Measurements from ENCODE around the gene MIGA2.
A peak's percentile ranks its signal among the peaks of the same experiment; 100 is the strongest.

Gene MIGA2

GRCh38 chr9:129037767-129038098 is 1.3 kb downstream of the MIGA2 start:
- no peak for DNase-seq
- ATAC-seq = no peak

- ATAC-seq = no peak
- no peak for DNase-seq
These were observed 1.9 kb downstream of the MIGA2 start for GRCh38 chr9:129038109-129038852.

DNA sequence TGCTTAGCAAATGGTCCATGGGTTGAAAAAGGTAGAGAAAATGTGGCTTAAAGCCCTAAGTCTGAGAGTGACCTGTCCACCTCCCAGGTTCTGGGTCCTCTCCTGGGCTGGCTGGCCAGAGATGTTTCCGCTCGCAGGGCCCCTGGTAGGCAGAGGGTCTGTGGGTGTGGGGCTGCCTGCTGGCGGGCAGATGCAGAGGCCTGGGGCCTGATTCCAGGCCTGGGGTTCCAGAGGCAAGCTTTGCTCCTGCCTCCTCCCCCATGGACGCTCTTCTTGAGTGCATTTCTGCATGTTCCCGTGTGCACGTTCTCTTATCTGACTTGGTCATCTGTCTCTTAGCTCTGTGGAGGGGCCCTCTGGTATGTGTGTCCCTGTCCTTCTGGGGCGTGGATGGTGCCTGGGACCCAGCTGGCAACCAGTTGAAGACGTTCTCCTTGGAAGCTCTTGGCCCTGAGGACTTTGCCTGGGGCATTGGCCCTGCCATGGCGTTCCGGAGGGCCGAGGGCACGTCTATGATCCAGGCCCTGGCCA is 3.8 kb downstream of the MIGA2 start:
- DNase-seq (no peak), ATAC-seq (no peak)

- ATAC-seq (no peak), DNase-seq (no peak)
These were observed 5.6 kb downstream of the MIGA2 start for GRCh38 chr9:129042016-129042415.

DNA sequence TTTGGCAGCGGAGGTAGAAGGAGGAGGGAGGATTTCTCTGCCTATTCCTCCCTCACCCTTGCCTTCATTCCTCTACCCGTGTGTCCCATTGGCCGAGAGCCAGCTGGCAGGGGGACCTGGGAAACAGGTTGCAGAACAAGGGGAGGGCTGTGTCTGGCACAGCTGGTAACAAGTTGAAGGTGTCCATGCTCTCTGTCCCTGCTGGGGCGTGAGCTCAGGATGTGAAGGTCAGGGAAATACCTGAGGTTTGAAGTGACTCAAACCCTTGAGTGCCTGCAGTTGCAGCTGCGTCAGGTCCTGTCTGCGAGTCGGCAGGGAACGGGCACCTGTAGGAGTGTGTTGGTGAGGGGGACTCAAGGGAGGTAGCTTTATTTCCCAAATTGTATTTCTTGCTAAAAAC is 16.2 kb downstream of the MIGA2 start:
- ATAC-seq (no peak), DNase-seq (no peak)

GRCh38 chr9:129053020-129053419 is 16.6 kb downstream of the MIGA2 start:
- no peak for DNase-seq
- no peak for ATAC-seq

DNA sequence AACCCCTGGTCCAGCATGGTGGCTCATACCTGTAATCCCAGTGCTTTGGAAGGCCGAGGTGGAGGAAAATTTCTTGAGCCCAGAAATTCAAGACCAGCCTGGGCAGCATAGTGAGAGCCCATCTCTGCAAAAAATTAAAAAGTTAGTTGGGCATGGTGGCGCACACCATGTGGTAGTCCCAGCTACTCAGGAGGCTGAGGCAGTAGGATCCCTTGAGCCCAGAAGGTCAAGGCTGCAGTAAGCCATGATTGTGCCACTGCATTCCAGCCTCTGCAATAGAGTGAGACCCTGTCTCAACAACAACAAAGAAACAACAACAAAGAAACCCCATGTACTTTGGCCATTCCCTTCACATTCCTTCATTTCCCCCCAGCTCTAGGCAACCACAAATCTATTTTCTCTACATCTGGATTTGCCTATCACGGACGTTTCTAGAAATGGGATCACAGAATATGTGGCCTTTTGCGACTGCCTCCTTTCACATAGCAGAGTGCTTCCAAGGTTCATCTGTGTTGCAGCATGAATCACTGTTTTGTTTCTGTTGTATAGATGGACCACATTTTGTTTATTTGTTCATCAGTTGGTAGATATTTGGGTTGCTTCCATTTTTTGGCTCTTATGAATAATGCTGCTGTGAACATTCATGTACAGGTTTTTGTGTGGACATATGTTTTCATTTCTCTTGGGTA is 17.9 kb downstream of the MIGA2 start:
- ATAC-seq (no peak), DNase-seq (no peak)

- no peak for DNase-seq
- peak; percentile 35 for ATAC-seq
These were observed 22.8 kb downstream of the MIGA2 start for GRCh38 chr9:129058965-129059795.

- DNase-seq (no peak), ATAC-seq (no peak)
These were observed 23.7 kb downstream of the MIGA2 start for GRCh38 chr9:129059796-129060785.

- no peak for ATAC-seq
- no peak for DNase-seq
These were observed 24.6 kb downstream of the MIGA2 start for GRCh38 chr9:129060991-129061390.

- no peak for ATAC-seq
These were observed 26.6 kb downstream of the MIGA2 start for GRCh38 chr9:129063061-129063460.

GRCh38 chr9:129064499-129064908 is 28.1 kb downstream of the MIGA2 start:
- no peak for DNase-seq

More at GRCh38 chr9:129063061-129063460, 26.6 kb downstream of the MIGA2 start:
- no peak for DNase-seq

DNA sequence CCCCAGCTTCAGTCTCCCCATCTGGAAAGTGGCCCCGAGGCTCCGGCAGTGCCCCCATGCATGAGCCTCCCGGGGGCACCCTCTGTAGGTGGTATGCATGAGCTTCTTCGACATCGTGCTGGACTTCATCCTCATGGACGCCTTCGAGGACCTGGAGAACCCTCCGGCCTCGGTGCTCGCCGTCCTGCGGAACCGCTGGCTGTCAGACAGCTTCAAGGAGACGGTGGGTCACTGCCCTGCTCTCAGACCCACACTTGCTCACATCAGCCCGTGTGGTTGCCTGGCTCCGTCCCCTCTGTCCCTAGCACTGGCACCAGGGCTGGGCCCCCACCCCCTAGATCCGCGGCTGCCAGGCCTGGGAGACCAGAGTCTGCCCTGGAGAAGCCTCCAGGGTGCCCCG is 31.7 kb downstream of the MIGA2 start:
- no peak for ATAC-seq
- DNase-seq = no peak

More at GRCh38 chr9:129064499-129064908, 28.1 kb downstream of the MIGA2 start:
- ATAC-seq = no peak

DNA sequence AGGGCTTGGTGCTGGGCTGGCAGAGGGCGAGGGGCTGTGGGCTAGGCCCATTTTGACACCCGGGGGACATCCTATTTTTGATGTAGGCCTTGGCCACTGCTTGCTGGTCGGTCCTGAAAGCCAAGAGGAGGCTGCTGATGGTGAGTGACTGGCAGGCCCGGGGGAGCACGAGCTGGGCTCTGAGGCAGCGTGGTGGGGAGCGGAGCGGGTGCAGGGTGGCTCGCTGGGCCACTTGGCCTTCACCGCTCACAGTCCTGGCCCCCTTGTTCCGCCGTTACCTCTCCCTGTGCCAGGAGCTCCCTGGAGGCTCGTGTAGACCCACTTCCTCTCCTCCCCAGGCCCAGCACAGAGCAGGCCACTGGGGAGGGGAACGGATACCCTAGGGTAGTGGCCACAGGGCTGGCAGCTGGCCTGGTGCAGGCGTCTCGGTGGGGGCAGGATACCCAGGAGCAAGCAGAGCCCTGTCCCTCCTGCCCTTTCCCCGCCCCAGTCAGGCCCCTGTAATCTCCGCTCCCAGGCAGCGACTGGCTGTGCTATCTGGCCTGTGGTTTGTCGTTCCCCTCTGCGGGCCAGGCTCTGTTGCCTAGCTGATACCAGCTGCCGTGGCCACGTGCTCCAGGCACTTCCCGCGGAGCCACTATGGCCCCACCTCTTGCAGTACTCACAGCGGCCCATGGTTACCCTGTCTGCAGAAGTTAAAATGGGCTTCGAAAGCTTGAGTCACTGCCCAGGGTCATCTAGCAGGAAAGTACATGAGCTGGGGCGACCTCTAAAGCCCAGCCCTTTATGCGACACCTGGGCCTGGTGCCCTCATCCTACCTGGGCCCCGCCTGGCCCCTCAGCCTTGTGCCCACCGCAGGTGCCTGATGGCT is 32.8 kb downstream of the MIGA2 start:
- peak; percentile 71 for DNase-seq
- ATAC-seq = peak; percentile 89

DNA sequence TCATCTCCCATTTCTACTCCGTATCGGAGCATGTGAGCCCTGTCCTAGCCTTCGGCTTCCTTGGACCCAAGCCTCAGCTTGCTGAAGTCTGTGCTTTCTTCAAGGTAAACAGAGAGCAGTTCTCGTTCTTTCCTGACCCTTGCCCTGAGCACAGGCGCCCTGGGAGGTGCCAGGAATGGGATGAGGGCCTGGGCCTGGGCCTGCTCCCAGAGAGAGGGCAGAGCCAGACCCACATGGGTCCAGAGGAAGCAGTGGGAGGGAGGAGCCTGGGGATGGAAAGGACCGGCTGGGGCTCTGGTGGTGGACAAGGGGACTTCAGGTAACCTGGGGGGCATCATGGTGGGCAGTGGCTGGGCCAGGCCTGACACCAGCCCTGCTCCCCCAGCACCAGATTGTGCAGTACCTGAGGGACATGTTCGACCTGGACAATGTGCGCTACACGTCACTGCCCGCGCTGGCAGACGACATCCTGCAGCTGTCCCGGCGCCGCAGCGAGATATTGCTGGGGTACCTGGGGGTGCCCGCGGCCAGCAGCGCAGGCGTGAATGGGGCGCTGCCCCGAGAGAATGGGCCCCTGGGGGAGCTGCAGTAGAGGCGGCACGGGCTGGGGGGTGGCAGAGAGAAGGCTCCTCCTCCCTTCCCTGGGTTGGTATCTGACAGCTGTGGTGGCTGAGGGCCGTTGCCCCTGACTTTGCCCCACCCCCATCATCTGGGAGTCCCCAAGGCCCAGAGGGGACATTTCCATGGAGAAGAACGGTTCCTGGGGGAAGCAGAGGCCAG is 33.6 kb downstream of the MIGA2 start:
- DNase-seq = no peak
- no peak for ATAC-seq

- DNase-seq (no peak), ATAC-seq (no peak)
These were observed 34.5 kb downstream of the MIGA2 start for GRCh38 chr9:129070696-129071525.

DNA sequence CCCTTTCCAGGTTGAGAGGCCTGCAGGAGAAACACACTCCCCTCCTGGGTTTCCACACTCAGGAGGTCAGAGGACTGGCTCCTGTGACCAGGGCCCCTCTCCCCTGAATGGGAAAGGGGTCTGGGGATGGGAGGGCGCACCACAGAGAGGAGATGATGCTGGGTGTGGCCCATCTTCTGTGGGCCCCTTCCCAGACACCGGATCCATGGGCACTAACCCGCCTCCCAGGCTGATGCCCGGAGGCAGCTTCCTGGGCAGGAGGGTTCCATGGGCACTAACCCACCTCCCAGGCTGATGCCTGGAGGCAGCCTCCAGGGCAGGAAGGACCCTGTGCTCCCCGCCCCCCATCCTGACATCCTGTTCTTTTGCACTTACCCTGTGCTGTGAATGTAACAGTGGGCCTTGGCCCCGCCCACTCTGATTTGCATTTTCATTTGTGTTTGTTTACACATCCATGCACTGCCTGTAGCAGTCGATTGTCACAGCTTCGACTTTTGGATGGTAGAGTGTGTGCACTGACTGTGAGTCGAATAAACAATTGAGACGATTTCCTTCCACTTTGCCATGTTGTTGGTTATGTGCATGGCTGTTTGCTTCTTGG is 35.2 kb downstream of the MIGA2 start:
- ATAC-seq = no peak
- DNase-seq = no peak

- no peak for ATAC-seq
These were observed 35.7 kb downstream of the MIGA2 start for GRCh38 chr9:129072171-129072570.

More at GRCh38 chr9:129072171-129072570, 35.7 kb downstream of the MIGA2 start:
- no peak for DNase-seq
